AG04449 (cell line): ENCODE data around the gene ADPGK.
A peak's percentile ranks its signal among the peaks of the same experiment; 100 is the strongest.

Experiments
- CTCF ChIA-PET: fragments of 350-600 bp; formaldehyde crosslinking; extraction: SDS; loops from one replicate; lab custom pipeline; 2021; ENCODE audit warnings: antibody characterized with exemption; lab: Yijun Ruan, JAX
- POLR2A ChIA-PET: fragments of 400-600, 350-600 bp; formaldehyde crosslinking; extraction: SDS; loops from one replicate; lab custom pipeline; 2020; ENCODE audit warnings: antibody characterized with exemption, inconsistent platforms; lab: Yijun Ruan, JAX
- DNase-seq: peaks from one replicate; pipeline ENCODE4 v3.0.0-alpha.2; 2010; ENCODE audit warnings: low read depth, low spot score
- H3K4me3 ChIP-seq: 2 replicates; pipeline ENCODE4 v1.5.1; 2011; ENCODE audit warnings: low read depth, mild to moderate bottlenecking, control low read depth, low read length
- CTCF ChIP-seq: IDR thresholded peaks from one replicate; pipeline ENCODE4 v1.5.1; 2011; ENCODE audit warnings: mild to moderate bottlenecking, moderate library complexity, low read length, control low read depth, inconsistent platforms; ENCODE audit not compliant: insufficient read depth; ENCODE audit errors: missing control alignments

Gene ADPGK

DNA sequence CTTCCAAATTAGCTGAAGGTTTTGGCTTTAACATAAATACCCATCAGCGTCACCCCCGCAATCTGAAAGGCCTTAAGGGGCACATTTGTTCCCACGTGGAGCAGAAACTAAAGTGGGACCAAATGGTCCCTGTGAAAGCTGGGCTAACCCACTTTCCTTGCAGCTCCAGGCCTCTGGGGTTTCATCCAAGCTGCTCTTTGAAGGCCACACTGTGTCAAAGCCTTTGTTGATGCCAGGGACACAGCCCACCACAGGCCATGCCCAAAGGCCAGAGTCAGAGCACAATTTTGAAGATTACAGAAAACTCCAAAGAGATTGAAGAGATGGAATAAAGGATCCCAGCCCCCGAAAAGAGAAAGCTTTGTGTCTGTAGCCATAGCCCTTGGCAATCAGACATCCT is 2.7 kb upstream of the ADPGK start:
- TF ChIP-seq CTCF: no peak
- DNase-seq: no peak
- POLR2A ChIA-PET: no interaction called here
- CTCF ChIA-PET: interaction anchor here (0.9 to 3.0 kb wide), 6 partner anchors 9 to 296 kb away, joined by 3 to 28 read pairs (median 10); no protein-coding TSS in a partner anchor
- no peak overlapping the region for H3K4me3 ChIP-seq

DNA sequence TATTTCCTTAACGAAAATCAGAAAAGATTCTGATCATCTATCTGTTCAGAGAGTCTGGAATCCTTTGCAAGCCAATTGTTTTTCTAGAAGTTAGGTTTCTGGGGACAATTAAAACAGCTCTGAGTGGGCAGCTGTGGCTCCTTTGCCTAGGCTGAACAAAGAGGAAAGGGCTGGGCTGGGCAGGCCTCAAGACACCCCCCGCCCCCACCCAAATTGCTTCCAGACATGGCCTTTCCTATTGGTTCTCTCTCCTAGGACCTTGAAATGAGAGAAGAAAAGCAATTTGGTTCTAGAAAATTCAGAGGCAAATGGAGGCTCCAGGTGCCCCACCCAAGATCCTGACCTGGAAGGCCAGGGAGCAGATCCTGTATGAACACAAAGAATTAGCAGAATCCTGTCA is 2.3 kb upstream of the ADPGK start:
- H3K4me3 ChIP-seq: no peak overlapping the region
- DNase-seq: no peak
- no peak for TF ChIP-seq CTCF
- CTCF ChIA-PET: interaction anchor here (0.9 to 3.0 kb wide), 8 partner anchors 8 to 296 kb away, joined by 3 to 28 read pairs (median 8); no protein-coding TSS in a partner anchor
- POLR2A ChIA-PET: no interaction called here

DNA sequence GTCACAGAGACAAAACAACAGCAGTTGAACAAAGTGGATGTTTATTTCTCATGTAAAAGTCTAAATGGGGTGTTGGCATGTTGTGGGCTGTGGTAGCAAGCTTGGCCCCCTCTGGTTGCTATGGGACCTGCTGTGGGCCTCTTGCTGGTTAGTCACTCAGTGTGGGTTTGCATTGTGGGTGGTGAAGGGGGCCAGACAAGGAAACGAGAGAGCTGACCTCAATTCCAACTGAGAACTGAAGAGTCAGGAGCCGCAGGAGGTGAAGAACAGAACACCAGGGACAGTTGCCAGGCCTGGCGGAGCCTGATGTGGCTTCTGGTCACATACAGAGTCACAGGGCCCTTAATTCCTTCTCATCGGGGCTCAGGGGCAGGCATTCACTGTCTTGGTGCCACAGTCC is 1.9 kb upstream of the ADPGK start:
- no peak overlapping the region for H3K4me3 ChIP-seq
- DNase-seq: peak; percentile 33
- ChIA-PET CTCF (interaction anchor here (0.9 to 3.0 kb wide), 7 partner anchors 9 to 297 kb away, joined by 3 to 28 read pairs (median 8); no protein-coding TSS in a partner anchor), POLR2A (no interaction called here)
- TF ChIP-seq CTCF: no peak

DNA sequence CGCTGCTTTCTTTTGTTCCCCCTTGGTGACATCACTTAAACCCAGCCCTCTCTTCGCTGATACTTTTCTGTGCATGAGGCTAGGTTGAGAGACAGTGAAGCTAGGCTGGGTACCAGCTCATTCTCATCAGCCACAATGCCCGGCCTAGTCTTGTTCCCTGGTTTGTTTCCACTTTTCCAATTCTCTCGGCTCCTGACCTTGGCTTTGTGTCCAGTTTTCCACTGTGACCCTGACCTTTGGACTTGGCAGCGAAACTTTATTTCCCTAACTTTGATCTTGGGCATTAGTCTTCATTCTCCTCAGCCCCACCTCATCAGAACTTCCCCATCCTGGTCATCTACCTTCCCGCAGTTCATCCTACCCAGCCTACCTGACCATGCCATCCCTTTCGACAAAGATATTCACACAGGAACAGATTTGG is 908 bp upstream of the ADPGK start:
- DNase-seq: no peak
- TF ChIP-seq CTCF: no peak
- POLR2A ChIA-PET: interaction anchor here (0.6 to 0.9 kb wide), 2 partner anchors 117 to 298 kb away, joined by 3 read pairs; no protein-coding TSS in a partner anchor
- CTCF ChIA-PET: interaction anchor here (0.8 to 3.0 kb wide), 10 partner anchors 10 to 493 kb away, joined by 3 to 28 read pairs (median 6); no protein-coding TSS in a partner anchor
- H3K4me3 ChIP-seq: peak overlapping the region; percentile 92

- POLR2A ChIA-PET: interaction anchor here (0.7 kb wide), 1 partner anchor 49 kb away, joined by 5 read pairs; no protein-coding TSS in a partner anchor
- H3K4me3 ChIP-seq: peak overlapping the region; percentile 92
- TF ChIP-seq CTCF: no peak
- DNase-seq: no peak
- CTCF ChIA-PET: interaction anchor here (1.4 to 1.6 kb wide), 2 partner anchors 18 to 70 kb away, joined by 3 to 6 read pairs; no protein-coding TSS in a partner anchor
These were observed 436 bp downstream of the ADPGK start for GRCh38 chr15:72783004-72783639.

DNA sequence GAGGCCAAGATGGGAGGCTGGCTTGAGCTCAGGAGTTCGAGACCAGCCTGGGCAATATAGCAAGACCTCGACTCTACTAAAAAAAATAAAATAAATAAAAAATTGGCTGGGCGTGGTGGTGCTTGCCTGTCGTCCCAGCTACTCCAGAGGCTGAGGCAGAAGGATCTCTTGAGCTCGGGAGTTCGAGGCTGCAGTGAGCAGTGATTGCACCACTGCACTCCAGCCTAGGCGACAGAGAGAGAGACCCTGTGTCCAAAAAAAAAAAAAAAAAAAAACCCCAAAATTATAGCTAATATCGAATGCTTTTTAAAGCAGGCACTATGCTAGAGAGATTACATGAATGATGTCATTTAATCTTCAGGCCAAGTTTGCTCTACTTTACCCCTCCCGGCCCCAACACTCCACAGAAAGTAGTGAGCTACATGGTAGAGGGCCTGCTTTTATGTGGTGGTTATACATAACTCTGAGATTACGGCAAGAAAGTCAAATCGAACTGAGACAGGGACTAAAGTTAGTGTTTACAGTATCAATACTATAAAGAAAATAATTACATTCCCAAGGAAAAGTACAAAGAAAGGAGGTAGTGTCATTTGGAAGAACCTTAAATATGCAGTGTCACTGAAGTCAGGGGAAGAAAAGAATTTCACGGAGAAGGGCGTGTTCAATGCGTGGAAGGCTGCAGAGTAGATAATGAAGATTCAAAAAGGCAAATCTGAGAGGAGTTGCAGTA is 1.1 kb downstream of the ADPGK start:
- H3K4me3 ChIP-seq: peak overlapping the region; percentile 92
- DNase-seq: no peak
- POLR2A ChIA-PET: interaction anchor here (0.7 kb wide), 1 partner anchor 48 kb away, joined by 5 read pairs; no protein-coding TSS in a partner anchor
- no peak for TF ChIP-seq CTCF
- CTCF ChIA-PET: interaction anchor here (1.4 kb wide), 1 partner anchor 70 kb away, joined by 3 read pairs; no protein-coding TSS in a partner anchor
